Measurements from ENCODE around the gene PCK1. TPM values are rescaled to one million over a fixed set of nuclear protein-coding genes. Genes with fewer than 3 reads are reported as not detected.

The PCK1 gene
- total and polyA plus RNA-seq, 2 of the 8 experiments (the other 6 are each of a cell fraction or from before 2014, with no cell fraction given) = not detected

DNA sequence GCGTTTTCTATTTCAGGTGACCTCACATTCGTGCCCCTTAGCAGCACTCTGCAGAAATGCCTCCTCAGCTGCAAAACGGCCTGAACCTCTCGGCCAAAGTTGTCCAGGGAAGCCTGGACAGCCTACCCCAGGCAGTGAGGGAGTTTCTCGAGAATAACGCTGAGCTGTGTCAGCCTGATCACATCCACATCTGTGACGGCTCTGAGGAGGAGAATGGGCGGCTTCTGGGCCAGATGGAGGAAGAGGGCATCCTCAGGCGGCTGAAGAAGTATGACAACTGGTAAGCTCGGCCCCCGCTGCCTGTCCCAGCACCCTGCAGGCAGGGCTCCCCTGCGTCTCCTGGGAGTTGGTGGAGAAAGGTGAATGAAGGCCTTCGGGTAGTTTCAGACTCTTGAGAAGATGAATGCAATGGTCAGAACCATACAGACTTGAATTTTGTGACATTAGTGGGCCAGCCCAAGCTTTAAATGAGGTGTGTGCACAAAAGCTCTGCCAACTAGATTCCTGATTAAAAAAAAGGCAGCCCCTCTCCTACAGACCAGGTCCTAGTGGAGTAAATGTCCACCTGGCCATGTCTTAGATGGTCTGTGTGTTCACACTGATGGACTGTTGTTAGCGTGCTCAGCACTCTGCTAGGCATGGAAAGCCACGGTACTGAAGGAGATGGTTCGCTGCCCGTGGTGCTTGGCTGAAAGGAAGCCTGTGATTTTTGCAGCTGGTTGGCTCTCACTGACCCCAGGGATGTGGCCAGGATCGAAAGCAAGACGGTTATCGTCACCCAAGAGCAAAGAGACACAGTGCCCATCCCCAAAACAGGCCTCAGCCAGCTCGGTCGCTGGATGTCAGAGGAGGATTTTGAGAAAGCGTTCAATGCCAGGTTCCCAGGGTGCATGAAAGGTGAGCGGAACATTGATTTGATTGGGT lies 708 bp downstream of the PCK1 start (continued):
- TF ChIP-seq, protein P1, sequence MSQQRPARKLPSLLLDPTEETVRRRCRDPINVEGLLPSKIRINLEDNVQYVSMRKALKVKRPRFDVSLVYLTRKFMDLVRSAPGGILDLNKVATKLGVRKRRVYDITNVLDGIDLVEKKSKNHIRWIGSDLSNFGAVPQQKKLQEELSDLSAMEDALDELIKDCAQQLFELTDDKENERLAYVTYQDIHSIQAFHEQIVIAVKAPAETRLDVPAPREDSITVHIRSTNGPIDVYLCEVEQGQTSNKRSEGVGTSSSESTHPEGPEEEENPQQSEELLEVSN (IDR thresholded peaks at IDR 0.05) = no peak
- TF ChIP-seq POLR2A (IDR thresholded peaks at IDR 0.05; ENCODE audit: control extremely low read depth in 1 of 2, low read depth in 2 of 2, low read length in 2 of 2) (no peak), FOSL1 (IDR thresholded peaks at IDR 0.05; ENCODE audit: insufficient read depth, low read depth, low read length) (no peak), KDM4A (IDR thresholded peaks at IDR 0.05; ENCODE audit: low read depth, low read length, severe bottlenecking) (no peak)
- TF ChIP-seq, protein P2, sequence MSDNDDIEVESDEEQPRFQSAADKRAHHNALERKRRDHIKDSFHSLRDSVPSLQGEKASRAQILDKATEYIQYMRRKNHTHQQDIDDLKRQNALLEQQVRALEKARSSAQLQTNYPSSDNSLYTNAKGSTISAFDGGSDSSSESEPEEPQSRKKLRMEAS (IDR thresholded peaks at IDR 0.05) = no peak

All from H1 (cell line).